HCT116 (cell line): ENCODE data around the gene CLSTN3. TPM values are rescaled to one million over a fixed set of nuclear protein-coding genes. Genes with fewer than 3 reads are reported as not detected.

Experiments
- ATAC-seq: fragments of 200-7000 bp; cut with Tn5 transposase; 2 replicates; pipeline ENCODE4 v1.9.1; 2020; ENCODE audit warnings: mild to moderate bottlenecking, moderate library complexity
- BruUV-seq: library from RNA; stranded (reverse); fragments of 400-500 nt; replicated peaks from 2 replicates; lab custom pipeline; 2021; lab: Mats Ljungman, UMichigan
- CTCF ChIA-PET: fragments of 300-600 bp; sonication (Branson Sonifier 250); formaldehyde crosslinking; loops from one replicate; lab custom pipeline; 2021; ENCODE audit warnings: antibody characterized with exemption; lab: Charles Lee
- POLR2A ChIA-PET: fragments of 300-600, 350-600 bp; sonication (Branson Sonifier 250); formaldehyde crosslinking; loops from one replicate; lab custom pipeline; 2021; ENCODE audit warnings: antibody characterized with exemption; lab: Charles Lee
- RAD21 ChIA-PET, 2 experiments: fragments of 300-600 bp; sonication (Branson Sonifier 250); formaldehyde crosslinking; loops; one replicate each; lab custom pipeline; 2023; ENCODE audit warnings: low total read pairs in 2 of 2; ENCODE audit not compliant: uncharacterized antibody in 2 of 2, unreplicated experiment in 2 of 2, low non-redundant PET in 1 of 2; lab: Charles Lee
- DNase-seq: peaks from one replicate; pipeline ENCODE4 v3.0.0-alpha.2; 2010; ENCODE audit warnings: low read depth, low spot score
- H2AFZ ChIP-seq: fragments of 200-600 bp; shearing (Covaris generic), sonication (generic); 2 replicates; pipeline ENCODE4 v1.6.1; 2017; ENCODE audit warnings: low read depth, mixed run types, mixed read lengths, antibody characterized with exemption, low read length; ENCODE audit not compliant: poor library complexity, severe bottlenecking
- H3K27ac ChIP-seq: 2 replicates; pipeline ENCODE4 v1.5.1; 2012; ENCODE audit warnings: low read depth, low read length
- H3K27me3 ChIP-seq: fragments of 200-600 bp; sonication (generic); 2 replicates; pipeline ENCODE4 v1.6.1; 2016; ENCODE audit warnings: mixed run types, low read length, mixed read lengths; ENCODE audit not compliant: insufficient read depth
- H3K36me3 ChIP-seq, 2 experiments: fragments of 200-500 bp in 1 of 2; fragments of 200-600 bp in 1 of 2; sonication (Bioruptor generic) in 1 of 2; sonication (generic) in 1 of 2; 2 replicates each; pipeline versions ENCODE4 v1.5.1 to v1.6.1; 2014 to 2016; ENCODE audit warnings: low read length in 2 of 2, inconsistent platforms in 1 of 2, mixed read lengths in 1 of 2, mixed run types in 1 of 2; ENCODE audit not compliant: insufficient read depth in 2 of 2, control insufficient read depth in 1 of 2
- H3K4me1 ChIP-seq, 2 experiments: fragments of 200-600 bp in 1 of 2; sonication (generic) in 1 of 2; 2 replicates each; pipeline versions ENCODE4 v1.5.1 to v1.6.1; 2012 to 2017; ENCODE audit warnings: low read length in 2 of 2, inconsistent platforms in 1 of 2, mild to moderate bottlenecking in 1 of 2, mixed read lengths in 1 of 2, mixed run types in 1 of 2, moderate library complexity in 1 of 2; ENCODE audit not compliant: insufficient read depth in 2 of 2, control insufficient read depth in 1 of 2
- H3K4me2 ChIP-seq: fragments of 200-600 bp; sonication (generic); 2 replicates; pipeline ENCODE4 v1.6.1; 2017; ENCODE audit warnings: mixed run types, low read length, mixed read lengths
- H3K4me3 ChIP-seq, 2 experiments: fragments of 200-600 bp in 1 of 2; sonication (generic) in 1 of 2; replicated peaks in 1 of 2; 2 replicates each; pipeline ENCODE4 v1.5.1; 2011 to 2016; ENCODE audit warnings: low read length in 2 of 2, control low read depth in 1 of 2, low read depth in 1 of 2, mild to moderate bottlenecking in 1 of 2, mixed read lengths in 1 of 2, mixed run types in 1 of 2
- H3K79me2 ChIP-seq: fragments of 200-600 bp; sonication (generic); 2 replicates; pipeline ENCODE4 v1.6.1; 2017; ENCODE audit warnings: mild to moderate bottlenecking, mixed run types, low read length, moderate library complexity, mixed read lengths; ENCODE audit not compliant: insufficient read depth
- H3K9ac ChIP-seq: fragments of 200-600 bp; sonication (generic); 2 replicates; pipeline ENCODE4 v1.6.1; 2016; ENCODE audit warnings: low read length, mixed read lengths
- H3K9me2 ChIP-seq: fragments of 200-600 bp; sonication (generic), shearing (Covaris generic); 2 replicates; pipeline ENCODE4 v1.6.1; 2017; ENCODE audit warnings: mixed run types, mild to moderate bottlenecking, moderate library complexity; ENCODE audit not compliant: insufficient read depth
- H3K9me3 ChIP-seq, 2 experiments: fragments of 200-500 bp in 1 of 2; fragments of 200-600 bp in 1 of 2; sonication (Bioruptor generic) in 1 of 2; sonication (generic) in 1 of 2; 2 replicates each; pipeline ENCODE4 v1.6.1; 2014 to 2017; ENCODE audit warnings: low read length in 2 of 2, mixed read lengths in 2 of 2, inconsistent platforms in 1 of 2, low read depth in 1 of 2, mild to moderate bottlenecking in 1 of 2, mixed run types in 1 of 2, moderate library complexity in 1 of 2; ENCODE audit not compliant: control insufficient read depth in 1 of 2, insufficient read depth in 1 of 2
- H4K20me1 ChIP-seq: fragments of 200-600 bp; sonication (generic), shearing (Covaris generic); 2 replicates; pipeline ENCODE4 v1.6.1; 2017; ENCODE audit warnings: mixed run types, mild to moderate bottlenecking, moderate library complexity; ENCODE audit not compliant: insufficient read depth
- CTCF ChIP-seq, 3 experiments: fragments of 200-600 bp in 1 of 3; sonication (generic) in 1 of 3; IDR thresholded peaks in 2 of 3; conservative IDR thresholded peaks in 1 of 3; 2 replicates each; pipeline ENCODE4 v1.5.1; 2012 to 2017; ENCODE audit warnings: low read depth in 2 of 3, low read length in 2 of 3, antibody characterized with exemption in 1 of 3, borderline replicate concordance in 1 of 3, control low read depth in 1 of 3, mild to moderate bottlenecking in 1 of 3, mixed read lengths in 1 of 3, mixed run types in 1 of 3, moderate library complexity in 1 of 3; ENCODE audit not compliant: insufficient read depth in 1 of 3
- JUND ChIP-seq: IDR thresholded peaks from 2 replicates; pipeline ENCODE4 v1.6.1; 2012
- REST ChIP-seq: IDR thresholded peaks from 2 replicates; pipeline ENCODE4 v1.6.1; 2012; ENCODE audit warnings: low read depth
- intact Hi-C: fragments of 100-400 bp; cut with micrococcal nuclease; formaldehyde crosslinking; loops from 2 replicates; pipeline ENCODE4 v1.10.0; 2022
- total RNA-seq: library from RNA; stranded (reverse); gene quantifications from one replicate; pipeline ENCODE4 v1.2.1, GENCODE V29; 2021; ENCODE audit not compliant: unreplicated experiment

The CLSTN3 gene
- total RNA-seq, 1 experiment from 2014 or later = 23.0 TPM

GRCh38 chr12:7114851-7115250 lies 15.3 kb upstream of the CLSTN3 start:
- H3K27ac ChIP-seq = no peak overlapping the region
- no peak overlapping the region for H3K4me2 ChIP-seq
- TF ChIP-seq CTCF (IDR thresholded peaks at IDR 0.05 in 2 of 3, conservative IDR thresholded peaks at IDR 0.05 in 1 of 3; ENCODE audit: borderline replicate concordance in 1 of 3, insufficient read depth in 1 of 3, low read depth in 2 of 3, low read length in 2 of 3) = no peak
- TF ChIP-seq JUND = no peak
- TF ChIP-seq REST = no peak
- TF ChIP-seq, all 23 proteins: peak for 0
- Histone ChIP-seq H3K36me3 (peaks cover 0 to 4% of the 10 kb centered on the region in 2 experiments; a peak in 1 of 4 replicates), H3K4me1 (no peaks in the 10 kb centered on the region; a peak in 1 of 4 replicates), H3K9ac (no peak overlapping the region), H3K27me3 (no peaks in the 10 kb centered on the region), H4K20me1 (no peaks in the 10 kb centered on the region), H3K4me3 (no peak overlapping the region), H3K79me2 (no peaks in the 10 kb centered on the region), H2AFZ (no peak overlapping the region), H3K9me3 (no peaks in the 10 kb centered on the region), H3K9me2 (no peaks in the 10 kb centered on the region)
- BruUV-seq = no TSS peak
- DNase-seq (no peak), ATAC-seq (no peak)
- CTCF ChIA-PET = no interaction called here
- intact Hi-C loops = no loop called here
- POLR2A ChIA-PET = no interaction called here
- RAD21 ChIA-PET = no interaction called here
